ENCODE measurements around the gene PLEKHG7. TPM values are rescaled to one million over a fixed set of nuclear protein-coding genes. Genes with fewer than 3 reads are reported as not detected.

Gene PLEKHG7
- total RNA-seq, 2 donors from 2014 or later: 0.33 to 1.6 TPM

- intact Hi-C loops (cut with DNase I): no loop called here
- no peaks in the 10 kb centered on the region for H3K27me3 ChIP-seq
- 74 to 77% methylated on average over 6 of the region's 6 CpGs for WGBS, 2 donors
These were observed 30.4 kb downstream of the PLEKHG7 start for GRCh38 chr12:92733181-92733580.

GRCh38 chr12:92733661-92734060, 30.9 kb downstream of the PLEKHG7 start:
- 69 to 72% methylated on average over 3 of the region's 3 CpGs for WGBS, 2 donors
- intact Hi-C loops (cut with DNase I): no loop called here
- ATAC-seq (no peak), DNase-seq (no peak)
- no peaks in the 10 kb centered on the region for H3K9me3 ChIP-seq
- H3K27me3 ChIP-seq: no peaks in the 10 kb centered on the region
- no peak for TF ChIP-seq CTCF (IDR thresholded peaks at IDR 0.05)
- no peak for TF ChIP-seq POLR2A (IDR thresholded peaks at IDR 0.05)
- no peak overlapping the region for H3K4me3 ChIP-seq
- no peak overlapping the region for H3K27ac ChIP-seq
- no peaks in the 10 kb centered on the region for H3K36me3 ChIP-seq (replicated peaks in 1 of 2; ENCODE audit: insufficient read depth in 1 of 2, low read depth in 2 of 2)
- H3K4me1 ChIP-seq: no peaks in the 10 kb centered on the region

More at GRCh38 chr12:92733181-92733580, 30.4 kb downstream of the PLEKHG7 start:
- Histone ChIP-seq H3K4me3 (no peak overlapping the region), H3K27ac (no peak overlapping the region), H3K36me3 (replicated peaks in 1 of 2; ENCODE audit: insufficient read depth in 1 of 2, low read depth in 2 of 2) (no peaks in the 10 kb centered on the region), H3K9me3 (no peaks in the 10 kb centered on the region), H3K4me1 (no peaks in the 10 kb centered on the region)
- no peak for TF ChIP-seq POLR2A (IDR thresholded peaks at IDR 0.05)
- no peak for TF ChIP-seq CTCF (IDR thresholded peaks at IDR 0.05)
- ATAC-seq: no peak
- DNase-seq: no peak

- Histone ChIP-seq H3K9me3 (no peaks in the 10 kb centered on the region), H3K27ac (peak overlapping the region in 2 of 4 donors; percentile 3 to 19), H3K36me3 (replicated peaks in 1 of 2; ENCODE audit: insufficient read depth in 1 of 2, low read depth in 2 of 2) (no peaks in the 10 kb centered on the region), H3K4me1 (no peaks in the 10 kb centered on the region), H3K27me3 (no peaks in the 10 kb centered on the region), H3K4me3 (no peak overlapping the region)
- 35 to 39% methylated on average over 3 of the region's 3 CpGs for WGBS, 2 donors
- ATAC-seq (peak; percentile 79), DNase-seq (peak in 1 of 4 donors; percentile 36)
- intact Hi-C loops (cut with DNase I): no loop called here
- peak in 2 of 7 experiments; percentile 11 to 13 for TF ChIP-seq CTCF (IDR thresholded peaks at IDR 0.05)
- TF ChIP-seq POLR2A (IDR thresholded peaks at IDR 0.05): no peak
These were observed 32.4 kb downstream of the PLEKHG7 start for GRCh38 chr12:92735131-92735721.

GRCh38 chr12:92736605-92737004, 33.8 kb downstream of the PLEKHG7 start:
- no peak for TF ChIP-seq POLR2A (IDR thresholded peaks at IDR 0.05)
- no peak for TF ChIP-seq CTCF (IDR thresholded peaks at IDR 0.05)
- no peaks in the 10 kb centered on the region for H3K36me3 ChIP-seq (replicated peaks in 1 of 2; ENCODE audit: insufficient read depth in 1 of 2, low read depth in 2 of 2)
- H3K9me3 ChIP-seq: no peaks in the 10 kb centered on the region
- 43 to 45% methylated on average over 6 of the region's 6 CpGs for WGBS, 2 donors
- H3K27ac ChIP-seq: no peak overlapping the region
- H3K27me3 ChIP-seq: no peaks in the 10 kb centered on the region
- no peak overlapping the region for H3K4me3 ChIP-seq
- ATAC-seq (no peak), DNase-seq (no peak)
- intact Hi-C loops (cut with DNase I): no loop called here
- no peaks in the 10 kb centered on the region for H3K4me1 ChIP-seq

Data from body of pancreas (tissue), 4 donors.